Psoas muscle (tissue), 8 donors: ENCODE data around the gene SNX11. TPM values are rescaled to one million over a fixed set of nuclear protein-coding genes. Genes with fewer than 3 reads are reported as not detected.

ENCODE experiments used
- ATAC-seq, 4 donors: fragments of 200-7000 bp; cut with Tn5 transposase; one replicate each; pipeline ENCODE4 v1.9.1; 2020; ENCODE audit warnings: moderate library complexity in 3 of 4, mild to moderate bottlenecking in 2 of 4
- DNase-seq, 2 donors: peaks; one replicate each; pipeline ENCODE4 v3.0.0-alpha.2; 2020
- H3K27ac ChIP-seq: fragments of 200-600 bp; one replicate; pipeline ENCODE4 v1.8.0; 2022
- H3K27me3 ChIP-seq, 3 donors: fragments of 200-600 bp in 1 of 3; one replicate each; pipeline versions ENCODE4 v1.6.1 to v1.8.0; 2013 to 2022; ENCODE audit warnings: low read length in 2 of 3, mild to moderate bottlenecking in 2 of 3, moderate library complexity in 1 of 3; ENCODE audit not compliant: insufficient read depth in 3 of 3
- H3K36me3 ChIP-seq, 2 donors: fragments of 200-600 bp in 1 of 2; one replicate each; pipeline versions ENCODE4 v1.6.1 to v1.8.0; 2013 to 2022; ENCODE audit warnings: low read depth in 1 of 2, mild to moderate bottlenecking in 1 of 2, moderate library complexity in 1 of 2; ENCODE audit not compliant: insufficient read depth in 1 of 2
- H3K4me1 ChIP-seq: fragments of 200-600 bp; one replicate; pipeline ENCODE4 v1.8.0; 2022
- H3K4me3 ChIP-seq: fragments of 200-600 bp; one replicate; pipeline ENCODE4 v1.8.0; 2022; ENCODE audit warnings: mild to moderate bottlenecking
- H3K9me3 ChIP-seq: fragments of 200-600 bp; one replicate; pipeline ENCODE4 v1.8.0; 2022
- CTCF ChIP-seq: fragments of 200-600 bp; IDR thresholded peaks from one replicate; pipeline ENCODE4 v1.8.0; 2022; ENCODE audit warnings: antibody characterized with exemption
- WGBS, 3 donors: extraction: QIAGEN DNeasy Blood & Tissue Kit; methylation state at CpG; one replicate each; pipeline versions ENCODE4 v1.1.6 to v1.1.7; 2013; 5-methylcytosine and 5-hydroxymethylcytosine counted together
- intact Hi-C, 2 donors: fragments of 100-400 bp; cut with DNase I; formaldehyde crosslinking; loops; one replicate each; pipeline versions ENCODE4 v1.11.0 to v1.14.2; 2022
- polyA plus RNA-seq, 3 donors: library from polyadenylated mRNA; stranded (reverse); fragments of 200-250 nt; gene quantifications; one replicate each; pipeline ENCODE4 v1.2.3, GENCODE V29; 2013
- total RNA-seq, 4 donors: library from RNA; stranded (reverse); fragmentation: NEBNext Ultra II Directional in 2 of 4; extraction: Animal tissue kit (Norgen Biotek cat#: 25700) in 2 of 4; gene quantifications; one replicate each; pipeline versions ENCODE4 v1.2.1 to v1.2.4, GENCODE V29; 2021 to 2023
- donor health status: healthy with polysubstance abuse.
- donor health status: DM: no; HTN: no; CAD: no; lungs with moderate emphysema.
- donor health status: Bipolar disorder and iron deficiency.
- donor health status: healthy.
- donor health status: DM: yes; HTN: yes; CAD: no.
- donor health status: DM: no; HTN: no; CAD: no.
- donor health status: DM: no; HTN: no; CAD: no.
- donor health status: DM: yes; HTN: yes; CAD: no.

SNX11 gene
- total and polyA plus RNA-seq, 7 donors, result 10.0 to 27.0 (median 14.5) TPM

DNA sequence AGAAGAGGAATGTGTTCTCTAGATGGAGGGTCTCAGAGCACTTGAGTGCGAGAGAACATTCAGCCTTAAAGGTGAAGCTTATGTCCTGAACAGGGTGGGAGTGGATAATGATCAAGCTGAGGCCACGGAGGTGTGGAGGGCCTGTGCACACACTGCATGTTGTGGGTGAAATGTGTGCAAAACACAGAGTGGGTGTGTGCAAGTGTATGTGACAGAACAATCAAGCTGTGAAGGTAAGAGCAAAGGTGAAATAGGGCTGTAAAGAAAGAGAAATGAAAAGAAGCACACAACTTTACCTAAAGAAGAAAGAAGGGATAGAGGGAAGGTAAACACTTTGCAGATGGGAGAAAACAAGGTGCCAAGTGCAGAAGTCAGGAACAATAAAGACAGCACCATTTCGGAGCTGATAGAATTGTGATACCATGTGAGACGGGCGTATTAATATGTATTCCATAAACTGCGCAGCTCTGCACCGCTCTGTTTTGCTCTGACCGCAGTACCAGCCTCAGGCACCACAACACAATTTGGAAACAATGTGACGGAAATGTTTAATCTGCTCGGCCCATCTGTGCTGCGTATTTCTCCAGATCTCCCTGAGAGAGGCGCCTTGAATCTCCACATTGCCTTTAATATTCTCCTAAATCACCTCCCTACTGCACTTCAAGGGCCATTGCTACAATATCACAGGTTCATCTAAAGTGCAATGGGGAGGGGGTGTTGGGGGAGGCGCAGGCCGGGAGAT, 40.6 kb downstream of the SNX11 start:
- peaks cover 7 to 74% (median 10%) of the 10 kb centered on the region in 3 donors for H3K27me3 ChIP-seq
- DNase-seq (no peak), ATAC-seq (no peak)
- intact Hi-C loops, result no loop called here
- H3K4me1 ChIP-seq, result no peaks in the 10 kb centered on the region
- 77 to 78% (median 77%) methylated on average over 14 of the region's 14 CpGs for WGBS, 3 donors
- H3K4me3 ChIP-seq, result no peak overlapping the region
- TF ChIP-seq CTCF, result no peak
- no peaks in the 10 kb centered on the region for H3K36me3 ChIP-seq
- H3K9me3 ChIP-seq, result no peaks in the 10 kb centered on the region
- H3K27ac ChIP-seq, result no peak overlapping the region

- no peaks in the 10 kb centered on the region for H3K36me3 ChIP-seq
- H3K4me3 ChIP-seq, result no peak overlapping the region
- 37 to 39% (median 38%) methylated on average over 16 of the region's 16 CpGs for WGBS, 3 donors
- H3K27ac ChIP-seq, result no peak overlapping the region
- ATAC-seq (no peak), DNase-seq (no peak)
- intact Hi-C loops, result no loop called here
- no peak for TF ChIP-seq CTCF
- H3K27me3 ChIP-seq, result peaks cover 5 to 68% (median 7%) of the 10 kb centered on the region in 3 donors
- no peaks in the 10 kb centered on the region for H3K9me3 ChIP-seq
- no peaks in the 10 kb centered on the region for H3K4me1 ChIP-seq
Measured at GRCh38 chr17:48148854-48149786, 41.6 kb downstream of the SNX11 start.

- 71 to 79% (median 74%) methylated on average over 4 of the region's 4 CpGs for WGBS, 3 donors
- Histone ChIP-seq H3K36me3 (no peaks in the 10 kb centered on the region), H3K4me1 (no peaks in the 10 kb centered on the region), H3K27me3 (peaks cover 4 to 60% (median 4%) of the 10 kb centered on the region in 3 donors), H3K9me3 (no peaks in the 10 kb centered on the region), H3K27ac (no peak overlapping the region), H3K4me3 (no peak overlapping the region)
- no peak for ATAC-seq
- TF ChIP-seq CTCF, result no peak
- intact Hi-C loops, result no loop called here
- no peak for DNase-seq
Measured at GRCh38 chr17:48149787-48150463, 42.4 kb downstream of the SNX11 start.

- Histone ChIP-seq H3K36me3 (no peaks in the 10 kb centered on the region), H3K4me1 (no peaks in the 10 kb centered on the region), H3K9me3 (no peaks in the 10 kb centered on the region), H3K27me3 (peaks cover 4 to 57% (median 4%) of the 10 kb centered on the region in 3 donors), H3K4me3 (no peak overlapping the region), H3K27ac (no peak overlapping the region)
- WGBS, 3 donors, result 57 to 61% (median 59%) methylated on average over 11 of the region's 11 CpGs
- intact Hi-C loops, result no loop called here
- DNase-seq (no peak), ATAC-seq (no peak)
- no peak for TF ChIP-seq CTCF
Measured at GRCh38 chr17:48150597-48151001, 43.0 kb downstream of the SNX11 start.
